HepG2 (cell line): ENCODE results near the gene B3GALT5. TPM values are rescaled to one million over a fixed set of nuclear protein-coding genes. Genes with fewer than 3 reads are reported as not detected.

Experiments
- ATAC-seq: fragments of 200-7000 bp; cut with Tn5 transposase; 3 replicates; pipeline ENCODE4 v1.9.1; 2020; ENCODE audit warnings: mild to moderate bottlenecking, moderate library complexity
- BruUV-seq: library from RNA; stranded (reverse); fragments of 400-500 nt; replicated peaks from 2 replicates; lab custom pipeline; 2021; lab: Mats Ljungman, UMichigan
- CTCF ChIA-PET: fragments of 300-600 bp; formaldehyde crosslinking; extraction: SDS; loops from one replicate; lab custom pipeline; 2021; ENCODE audit warnings: low total read pairs, inconsistent platforms, low intra/inter-chr PET ratio; lab: Yijun Ruan, JAX
- POLR2A ChIA-PET: fragments of 350-600 bp; sonication (Branson Sonifier 250); formaldehyde crosslinking; loops from one replicate; lab custom pipeline; 2020; ENCODE audit warnings: antibody characterized with exemption, inconsistent platforms; lab: Yijun Ruan, JAX
- DNase-seq: peaks from one replicate; pipeline ENCODE4 v3.0.0-alpha.2; 2015; ENCODE audit warnings: low spot score
- FAIRE-seq: peaks from 3 replicates; lab custom pipeline; 2011; peaks lifted over from hg19 to GRCh38; lab: Jason Lieb, UNC
- H2AFZ ChIP-seq: one replicate; pipeline ENCODE4 v1.6.1; 2011; ENCODE audit warnings: low read length, inconsistent platforms
- H3K27ac ChIP-seq: fragments of 300-600 bp; 3 replicates; pipeline ENCODE4 v1.8.0; 2011; ENCODE audit warnings: mixed run types, mild to moderate bottlenecking, mixed read lengths, low read length, inconsistent platforms; ENCODE audit not compliant: insufficient read depth; ENCODE audit errors: extremely low read length
- H3K27me3 ChIP-seq, 2 experiments: fragments of 200-600 bp in 1 of 2; 2 replicates in 1 of 2; 3 replicates in 1 of 2; pipeline versions ENCODE4 v1.6.0 to v1.8.0; 2011; ENCODE audit warnings: low read length in 2 of 2, mild to moderate bottlenecking in 2 of 2, moderate library complexity in 2 of 2, inconsistent platforms in 1 of 2; ENCODE audit not compliant: insufficient read depth in 2 of 2, control insufficient read depth in 1 of 2
- H3K36me3 ChIP-seq, 2 experiments: fragments of 200-600 bp in 1 of 2; replicated peaks in 1 of 2; 2 replicates in 1 of 2; 3 replicates in 1 of 2; pipeline versions ENCODE4 v1.5.1 to v1.8.0; 2011; ENCODE audit warnings: low read length in 2 of 2, inconsistent platforms in 1 of 2; ENCODE audit not compliant: insufficient read depth in 2 of 2, control insufficient read depth in 1 of 2
- H3K4me1 ChIP-seq: 2 replicates; pipeline ENCODE4 v1.5.1; 2012; ENCODE audit warnings: low read length, inconsistent platforms; ENCODE audit not compliant: insufficient read depth
- H3K4me2 ChIP-seq: 2 replicates; pipeline ENCODE4 v1.6.0; 2011; ENCODE audit warnings: low read depth, low read length, inconsistent platforms
- H3K4me3 ChIP-seq, 3 experiments: fragments of 200-600 bp in 1 of 3; sonication (generic), shearing (Covaris generic) in 1 of 3; replicated peaks in 1 of 3; 2 replicates each; pipeline ENCODE4 v1.5.1; 2011 to 2016; ENCODE audit warnings: low read length in 3 of 3, inconsistent platforms in 2 of 3, low read depth in 2 of 3, mild to moderate bottlenecking in 2 of 3, control low read depth in 1 of 3, mixed read lengths in 1 of 3; ENCODE audit not compliant: insufficient read depth in 1 of 3
- H3K79me2 ChIP-seq: one replicate; pipeline ENCODE4 v1.6.1; 2011; ENCODE audit warnings: low read length, inconsistent platforms; ENCODE audit not compliant: insufficient read depth
- H3K9ac ChIP-seq: 2 replicates; pipeline ENCODE4 v1.6.0; 2011; ENCODE audit warnings: mild to moderate bottlenecking, low read depth, low read length, inconsistent platforms; ENCODE audit not compliant: insufficient read depth
- H3K9me3 ChIP-seq: 2 replicates; pipeline ENCODE4 v1.5.1; 2012; ENCODE audit warnings: mild to moderate bottlenecking, low read length
- H4K20me1 ChIP-seq: 2 replicates; pipeline ENCODE4 v1.6.0; 2011; ENCODE audit warnings: inconsistent platforms, mild to moderate bottlenecking, low read length, moderate library complexity; ENCODE audit not compliant: insufficient read depth
- ADNP ChIP-seq: sonication (generic); formaldehyde crosslinking; IDR thresholded peaks from 2 replicates; pipeline ENCODE4 v1.4.0; 2020; ENCODE audit warnings: missing genetic modification reagents
- HDAC2 ChIP-seq: sonication (generic); formaldehyde crosslinking; IDR thresholded peaks from 2 replicates; pipeline ENCODE4 v1.4.0; 2020; ENCODE audit warnings: missing genetic modification reagents
- ZIK1 ChIP-seq: sonication (generic); formaldehyde crosslinking; IDR thresholded peaks from 2 replicates; pipeline ENCODE4 v1.5.0; 2020; ENCODE audit warnings: mild to moderate bottlenecking, low read depth, missing genetic modification reagents, borderline replicate concordance
- ZNF296 ChIP-seq: sonication (generic); formaldehyde crosslinking; conservative IDR thresholded peaks from 2 replicates; pipeline ENCODE4 v1.5.0; 2020; ENCODE audit warnings: mild to moderate bottlenecking, missing genetic modification reagents
- ZNF782 ChIP-seq: sonication (generic); formaldehyde crosslinking; IDR thresholded peaks from 2 replicates; pipeline ENCODE4 v1.4.0; 2020; ENCODE audit warnings: missing genetic modification reagents, mild to moderate bottlenecking, borderline replicate concordance
- WGBS: methylation state at CpG from one replicate; pipeline ENCODE4 v1.1.6; 2017; ENCODE audit warnings: low lambda C conversion rate; 5-methylcytosine and 5-hydroxymethylcytosine counted together
- in situ Hi-C: cut with HindIII; loops from 2 replicates; pipeline ENCODE4 v1.10.0; 2017; ENCODE audit warnings: low pct_unique_long_range_greater_than_20kb; ENCODE audit not compliant: extremely low pct_ligation_motif_present
- intact Hi-C: fragments of 100-400 bp; cut with micrococcal nuclease; formaldehyde crosslinking; loops from one replicate; pipeline ENCODE4 v1.10.0; 2022; ENCODE audit not compliant: unreplicated experiment
- polyA plus RNA-seq, 8 experiments: library from polyadenylated mRNA; depleted of rRNA in 3 of 8; stranded (reverse) in 7 of 8; unstranded in 1 of 8; fragments of >200 nt; fragmentation: Illumina TruSeq in 4 of 8; extraction: Trizol in 4 of 8; gene quantifications; 2 replicates each; pipeline versions ENCODE4 v1.2.1 to v1.2.3, GENCODE V29; 2011 to 2016; ENCODE audit warnings: low read depth in 4 of 8, missing spikeins in 1 of 8, mixed read lengths in 1 of 8; ENCODE audit not compliant: insufficient read depth in 1 of 8
- total RNA-seq, 5 experiments: library from RNA; depleted of rRNA; stranded (reverse); fragments of >200 nt; fragmentation: Illumina TruSeq; extraction: Trizol; gene quantifications; 2 replicates each; pipeline ENCODE4 v1.2.3, GENCODE V29; 2016; ENCODE audit warnings: low read depth in 1 of 5
- TF ChIP-seq, protein P1 (sequence below): sonication (generic); formaldehyde crosslinking; IDR thresholded peaks from 2 replicates; pipeline ENCODE4 v1.4.0; 2020; ENCODE audit warnings: low read depth, missing genetic modification reagents

B3GALT5 gene
- total and polyA plus RNA-seq, 2 of the 13 experiments (the other 11 are each of a cell fraction or from before 2014, with no cell fraction given), result 0.02 to 0.03 TPM

DNA sequence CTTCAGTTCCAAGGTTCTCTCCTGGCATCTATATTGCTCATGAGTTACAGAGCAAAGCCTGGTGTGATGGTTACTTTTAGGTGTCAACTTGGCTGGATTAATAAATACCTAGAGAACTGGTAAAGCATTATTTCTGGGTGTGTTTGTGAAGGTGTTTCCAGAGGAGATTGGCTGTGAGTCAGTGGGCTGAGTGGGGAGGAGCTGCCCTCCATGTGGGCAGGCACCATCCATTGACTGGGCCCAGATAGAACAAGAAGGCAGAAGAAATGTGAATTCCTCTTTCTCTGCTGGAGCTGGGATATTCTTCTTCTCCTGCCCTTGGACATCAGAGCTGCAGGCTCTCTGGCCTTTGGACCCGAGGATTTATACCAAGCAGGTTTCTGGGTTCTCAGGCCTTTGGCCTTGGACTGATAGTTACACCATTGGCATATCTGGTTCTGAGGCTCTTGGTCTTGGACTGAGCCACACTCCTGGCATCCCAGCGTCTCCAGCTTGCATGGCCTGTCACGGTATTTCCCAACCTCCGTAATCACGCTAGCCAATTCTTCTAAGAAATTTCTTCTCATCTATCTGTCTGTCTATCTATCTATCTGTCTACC is 44.5 kb downstream of the B3GALT5 start:
- BruUV-seq, result no TSS peak
- ChIA-PET POLR2A (no interaction called here), CTCF (no interaction called here)

More for the DNA sequence above, 44.5 kb downstream of the B3GALT5 start:
- no peak overlapping the region for H3K27ac ChIP-seq
- no peaks in the 10 kb centered on the region for H3K36me3 ChIP-seq
- intact Hi-C loops (no loop called here), in situ Hi-C loops (no loop called here)
- no peaks in the 10 kb centered on the region for H4K20me1 ChIP-seq
- FAIRE-seq (no peak), ATAC-seq (no peak), DNase-seq (no peak)
- no peak overlapping the region for H3K4me2 ChIP-seq
- H3K4me3 ChIP-seq, result no peak overlapping the region
- H3K9ac ChIP-seq, result no peak overlapping the region
- 37% methylated on average over 5 of the region's 5 CpGs for WGBS
- H3K4me1 ChIP-seq, result no peaks in the 10 kb centered on the region
- TF ChIP-seq ZNF296 (CRISPR knock-in tag) (no peak), HDAC2 (CRISPR knock-in tag) (no peak), ZNF782 (CRISPR knock-in tag) (no peak), ADNP (CRISPR knock-in tag) (no peak), ZIK1 (CRISPR knock-in tag) (no peak)
- TF ChIP-seq, protein P1, sequence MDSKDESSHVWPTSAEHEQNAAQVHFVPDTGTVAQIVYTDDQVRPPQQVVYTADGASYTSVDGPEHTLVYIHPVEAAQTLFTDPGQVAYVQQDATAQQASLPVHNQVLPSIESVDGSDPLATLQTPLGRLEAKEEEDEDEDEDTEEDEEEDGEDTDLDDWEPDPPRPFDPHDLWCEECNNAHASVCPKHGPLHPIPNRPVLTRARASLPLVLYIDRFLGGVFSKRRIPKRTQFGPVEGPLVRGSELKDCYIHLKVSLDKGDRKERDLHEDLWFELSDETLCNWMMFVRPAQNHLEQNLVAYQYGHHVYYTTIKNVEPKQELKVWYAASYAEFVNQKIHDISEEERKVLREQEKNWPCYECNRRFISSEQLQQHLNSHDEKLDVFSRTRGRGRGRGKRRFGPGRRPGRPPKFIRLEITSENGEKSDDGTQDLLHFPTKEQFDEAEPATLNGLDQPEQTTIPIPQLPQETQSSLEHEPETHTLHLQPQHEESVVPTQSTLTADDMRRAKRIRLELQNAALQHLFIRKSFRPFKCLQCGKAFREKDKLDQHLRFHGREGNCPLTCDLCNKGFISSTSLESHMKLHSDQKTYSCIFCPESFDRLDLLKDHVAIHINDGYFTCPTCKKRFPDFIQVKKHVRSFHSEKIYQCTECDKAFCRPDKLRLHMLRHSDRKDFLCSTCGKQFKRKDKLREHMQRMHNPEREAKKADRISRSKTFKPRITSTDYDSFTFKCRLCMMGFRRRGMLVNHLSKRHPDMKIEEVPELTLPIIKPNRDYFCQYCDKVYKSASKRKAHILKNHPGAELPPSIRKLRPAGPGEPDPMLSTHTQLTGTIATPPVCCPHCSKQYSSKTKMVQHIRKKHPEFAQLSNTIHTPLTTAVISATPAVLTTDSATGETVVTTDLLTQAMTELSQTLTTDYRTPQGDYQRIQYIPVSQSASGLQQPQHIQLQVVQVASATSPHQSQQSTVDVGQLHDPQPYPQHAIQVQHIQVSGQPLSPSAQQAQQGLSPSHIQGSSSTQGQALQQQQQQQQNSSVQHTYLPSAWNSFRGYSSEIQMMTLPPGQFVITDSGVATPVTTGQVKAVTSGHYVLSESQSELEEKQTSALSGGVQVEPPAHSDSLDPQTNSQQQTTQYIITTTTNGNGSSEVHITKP (CRISPR knock-in tag), result no peak
- H2AFZ ChIP-seq, result no peak overlapping the region
- no peaks in the 10 kb centered on the region for H3K79me2 ChIP-seq
- H3K9me3 ChIP-seq, result no peaks in the 10 kb centered on the region
- H3K27me3 ChIP-seq, result peaks cover 0 to 5% of the 10 kb centered on the region in 2 experiments; a peak in 2 of 5 replicates
